H1 (cell line): ENCODE data around the gene APC2. TPM values are rescaled to one million over a fixed set of nuclear protein-coding genes. Genes with fewer than 3 reads are reported as not detected.

Experiments used
- CHD7 ChIP-seq: fragments of 300-600 bp; sonication (generic); IDR thresholded peaks from 2 replicates; pipeline ENCODE4 v1.7.1; 2012; ENCODE audit warnings: low read length, moderate library complexity, mild to moderate bottlenecking, inconsistent platforms; ENCODE audit not compliant: insufficient replicate concordance
- HDAC6 ChIP-seq: IDR thresholded peaks from one replicate; pipeline ENCODE4 v1.7.1; 2012; ENCODE audit warnings: low read depth, mild to moderate bottlenecking, inconsistent platforms, low read length, moderate library complexity
- JUN ChIP-seq: IDR thresholded peaks from 2 replicates; pipeline ENCODE4 v1.6.1; 2011; ENCODE audit warnings: low read depth, mild to moderate bottlenecking, improper control_type of control experiment, low read length
- KDM1A ChIP-seq: fragments of 200-600, 300-600 bp; sonication (generic); IDR thresholded peaks from 2 replicates; pipeline ENCODE4 v1.7.1; 2016; ENCODE audit warnings: mild to moderate bottlenecking, low read length, borderline replicate concordance
- KDM5A ChIP-seq: fragments of 200-600 bp; IDR thresholded peaks from 2 replicates; pipeline ENCODE4 v1.7.1; 2012; ENCODE audit warnings: mild to moderate bottlenecking, low read length, inconsistent platforms, mixed read lengths
- POLR2A ChIP-seq, 2 experiments: IDR thresholded peaks; 1 replicate in 1 of 2; 2 replicates in 1 of 2; pipeline ENCODE4 v1.6.1; 2011; ENCODE audit warnings: low read depth in 2 of 2, low read length in 2 of 2, mild to moderate bottlenecking in 2 of 2; ENCODE audit errors: control extremely low read depth in 1 of 2
- SIX5 ChIP-seq: IDR thresholded peaks from 2 replicates; pipeline ENCODE4 v1.6.1; 2011; ENCODE audit warnings: mild to moderate bottlenecking, low read depth, low read length
- polyA plus RNA-seq, 7 experiments: library from polyadenylated mRNA; depleted of rRNA in 3 of 7; stranded (reverse) in 5 of 7; unstranded in 2 of 7; fragments of >200 nt in 5 of 7; fragments of 200-250 nt in 2 of 7; gene quantifications; 1 replicate in 5 of 7; 2 replicates in 1 of 7; 4 replicates in 1 of 7; pipeline versions ENCODE4 v1.2.1 to v1.2.3, GENCODE V29; 2011 to 2013; ENCODE audit warnings: missing spikeins in 2 of 7, mixed read lengths in 2 of 7
- total RNA-seq: library from RNA; stranded (reverse); fragmentation: NEBNext Ultra II Directional; extraction: Animal tissue kit (Norgen Biotek cat#: 25700); gene quantifications from 2 replicates; pipeline ENCODE4 v1.2.1, GENCODE V29; 2021

Gene APC2
- total and polyA plus RNA-seq, 2 of the 8 experiments (the other 6 are each of a cell fraction or from before 2014, with no cell fraction given), result 1.3 to 4.1 TPM

DNA sequence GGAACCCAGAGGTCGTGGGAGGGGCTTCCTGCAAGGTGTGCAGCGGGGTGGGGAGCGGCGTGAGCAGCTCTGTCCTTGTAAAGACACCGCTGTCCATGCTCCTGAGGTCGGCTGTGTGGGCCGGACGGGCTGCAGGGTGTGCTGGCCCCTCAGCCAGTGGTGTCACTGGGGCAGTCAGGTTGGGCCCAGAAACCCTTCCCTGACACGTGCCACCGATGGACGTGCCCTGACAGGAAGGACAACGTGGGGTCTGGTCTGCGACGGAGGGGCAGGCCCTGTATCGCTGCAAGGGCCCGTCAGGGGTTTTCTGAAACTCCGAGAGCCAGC lies 15.9 kb upstream of the APC2 start (continued):
- TF ChIP-seq KDM5A (no peak), POLR2A (IDR thresholded peaks at IDR 0.05; ENCODE audit: control extremely low read depth in 1 of 2, low read depth in 2 of 2, low read length in 2 of 2) (no peak), HDAC6 (no peak), KDM1A (no peak), SIX5 (no peak), CHD7 (no peak), JUN (no peak)
